Neural cell (in vitro differentiated cells): ENCODE results near the gene CLDN34.

Experiments used
- EP300 ChIP-seq: fragments of 450-650 bp; conservative IDR thresholded peaks from 2 replicates; pipeline ENCODE4 v1.6.1; 2014; ENCODE audit warnings: antibody characterized with exemption, mild to moderate bottlenecking, moderate library complexity; ENCODE audit not compliant: poor library complexity, severe bottlenecking
- EZH2 ChIP-seq: fragments of 200-600, 300-800 bp; shearing (Covaris generic), sonication (generic); IDR thresholded peaks from 2 replicates; pipeline ENCODE4 v1.6.1; 2014; ENCODE audit warnings: antibody characterized with exemption, low read length, borderline replicate concordance, mild to moderate bottlenecking; ENCODE audit not compliant: insufficient read depth, poor library complexity, severe bottlenecking
- MXI1 ChIP-seq: fragments of 450-650 bp; conservative IDR thresholded peaks from 2 replicates; pipeline ENCODE4 v1.6.1; 2014; ENCODE audit warnings: antibody characterized with exemption, mild to moderate bottlenecking; ENCODE audit not compliant: poor library complexity, severe bottlenecking
- POLR2AphosphoS5 ChIP-seq: IDR thresholded peaks from 2 replicates; pipeline ENCODE4 v1.6.1; 2012
- RAD21 ChIP-seq: fragments of 450-650 bp; conservative IDR thresholded peaks from 2 replicates; pipeline ENCODE4 v1.6.1; 2014; ENCODE audit warnings: antibody characterized with exemption, mild to moderate bottlenecking, moderate library complexity
- REST ChIP-seq: IDR thresholded peaks from 2 replicates; pipeline ENCODE4 v1.6.1; 2012; ENCODE audit warnings: borderline replicate concordance
- SMC3 ChIP-seq: fragments of 450-650 bp; conservative IDR thresholded peaks from 2 replicates; pipeline ENCODE4 v1.6.1; 2014; ENCODE audit warnings: antibody characterized with exemption, mild to moderate bottlenecking, moderate library complexity; ENCODE audit not compliant: poor library complexity
- TAF1 ChIP-seq: IDR thresholded peaks from 2 replicates; pipeline ENCODE4 v1.6.1; 2012; ENCODE audit warnings: low read depth
- TF ChIP-seq, protein P1 (sequence below): fragments of 450-650 bp; IDR thresholded peaks from 2 replicates; pipeline ENCODE4 v1.5.1; 2014; ENCODE audit warnings: antibody characterized with exemption, mild to moderate bottlenecking, moderate library complexity; ENCODE audit not compliant: poor library complexity, severe bottlenecking

DNA sequence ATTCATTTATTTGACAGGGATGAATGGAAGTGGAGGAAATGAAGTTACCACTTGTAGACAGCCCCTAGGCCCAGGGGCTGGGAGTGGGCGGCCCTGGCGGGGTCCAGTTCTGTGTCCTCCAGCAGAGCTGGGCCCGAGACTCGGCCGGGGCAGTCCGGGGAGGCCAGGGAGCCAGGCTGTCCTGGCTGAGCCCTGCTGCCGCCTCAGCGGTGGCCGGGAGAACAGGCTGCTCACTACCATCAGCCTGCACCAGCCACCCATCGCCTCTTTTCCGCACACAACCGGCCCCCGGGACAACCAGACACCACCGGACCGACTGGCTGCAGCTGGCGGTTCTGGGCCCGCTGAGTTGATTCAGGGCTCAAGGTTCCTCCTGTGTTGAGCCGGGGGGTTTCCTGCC, 25.6 kb downstream of the CLDN34 start:
- TF ChIP-seq, protein P1, sequence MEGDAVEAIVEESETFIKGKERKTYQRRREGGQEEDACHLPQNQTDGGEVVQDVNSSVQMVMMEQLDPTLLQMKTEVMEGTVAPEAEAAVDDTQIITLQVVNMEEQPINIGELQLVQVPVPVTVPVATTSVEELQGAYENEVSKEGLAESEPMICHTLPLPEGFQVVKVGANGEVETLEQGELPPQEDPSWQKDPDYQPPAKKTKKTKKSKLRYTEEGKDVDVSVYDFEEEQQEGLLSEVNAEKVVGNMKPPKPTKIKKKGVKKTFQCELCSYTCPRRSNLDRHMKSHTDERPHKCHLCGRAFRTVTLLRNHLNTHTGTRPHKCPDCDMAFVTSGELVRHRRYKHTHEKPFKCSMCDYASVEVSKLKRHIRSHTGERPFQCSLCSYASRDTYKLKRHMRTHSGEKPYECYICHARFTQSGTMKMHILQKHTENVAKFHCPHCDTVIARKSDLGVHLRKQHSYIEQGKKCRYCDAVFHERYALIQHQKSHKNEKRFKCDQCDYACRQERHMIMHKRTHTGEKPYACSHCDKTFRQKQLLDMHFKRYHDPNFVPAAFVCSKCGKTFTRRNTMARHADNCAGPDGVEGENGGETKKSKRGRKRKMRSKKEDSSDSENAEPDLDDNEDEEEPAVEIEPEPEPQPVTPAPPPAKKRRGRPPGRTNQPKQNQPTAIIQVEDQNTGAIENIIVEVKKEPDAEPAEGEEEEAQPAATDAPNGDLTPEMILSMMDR = no peak
- no peak for TF ChIP-seq RAD21
- no peak for TF ChIP-seq TAF1
- TF ChIP-seq REST = no peak
- TF ChIP-seq EZH2 = no peak
- no peak for TF ChIP-seq SMC3
- no peak for TF ChIP-seq POLR2AphosphoS5
- TF ChIP-seq MXI1 = no peak
- TF ChIP-seq EP300 = no peak
